ENCODE results near the gene HBG1. TPM values are rescaled to one million over a fixed set of nuclear protein-coding genes. Genes with fewer than 3 reads are reported as not detected.

Gene HBG1
- total RNA-seq, 2 donors from 2014 or later, result not detected

DNA sequence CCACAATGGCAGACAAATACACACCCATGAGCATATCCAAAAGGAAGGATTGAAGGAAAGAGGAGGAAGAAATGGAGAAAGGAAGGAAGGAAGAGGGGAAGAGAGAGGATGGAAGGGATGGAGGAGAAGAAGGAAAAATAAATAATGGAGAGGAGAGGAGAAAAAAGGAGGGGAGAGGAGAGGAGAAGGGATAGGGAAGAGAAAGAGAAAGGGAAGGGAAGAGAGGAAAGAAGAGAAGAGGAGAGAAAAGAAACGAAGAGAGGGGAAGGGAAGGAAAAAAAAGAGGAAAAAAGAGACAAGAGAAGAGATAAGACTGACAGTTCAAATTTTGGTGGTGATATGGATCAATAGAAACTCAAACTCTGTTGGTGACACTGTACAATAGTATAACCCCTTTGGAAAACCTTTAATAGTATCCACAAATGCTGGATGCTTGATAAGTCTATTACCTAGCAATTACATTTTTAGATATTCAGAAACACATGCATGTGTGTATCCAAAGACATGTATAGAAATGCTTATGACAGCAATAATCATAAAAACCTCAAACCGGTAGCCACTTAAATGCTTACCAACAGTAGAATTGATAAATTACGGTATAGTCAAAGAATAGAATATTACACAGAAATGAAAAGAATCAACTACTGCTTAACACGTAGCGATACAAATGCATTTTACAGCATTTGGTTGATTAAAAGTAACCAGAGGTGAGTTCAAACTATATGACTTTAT, 14.1 kb downstream of the HBG1 start:
- Mint-ChIP-seq H3K36me3 (ENCODE audit: low read depth) (no peaks in the 10 kb centered on the region), H3K27me3 (peaks cover 16% of the 10 kb centered on the region), H3K4me3 (no peak overlapping the region), H3K27ac (no peak overlapping the region), H3K4me1 (peaks cover 5% of the 10 kb centered on the region)
- no peak for DNase-seq
- no peak for ATAC-seq
- H3K9me3 ChIP-seq (ENCODE audit: control insufficient read depth, low read length, poor library complexity, severe bottlenecking), result no peaks in the 10 kb centered on the region

DNA sequence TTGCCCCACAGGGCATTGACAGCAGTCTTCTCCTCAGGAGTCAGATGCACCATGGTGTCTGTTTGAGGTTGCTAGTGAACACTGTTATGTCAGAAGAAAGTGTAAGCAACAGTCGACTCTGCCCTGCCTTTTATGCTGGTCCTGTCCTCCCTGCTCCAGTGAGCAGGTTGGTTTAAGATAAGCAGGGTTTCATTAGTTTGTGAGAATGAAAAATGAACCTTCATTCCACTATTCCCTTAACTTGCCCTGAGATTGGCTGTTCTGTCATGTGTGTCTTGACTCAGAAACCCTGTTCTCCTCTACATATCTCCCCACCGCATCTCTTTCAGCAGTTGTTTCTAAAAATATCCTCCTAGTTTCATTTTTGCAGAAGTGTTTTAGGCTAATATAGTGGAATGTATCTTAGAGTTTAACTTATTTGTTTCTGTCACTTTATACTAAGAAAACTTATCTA, 15.2 kb downstream of the HBG1 start, which contains the start of gene HBD:
HBD (minus strand) TSS at position 103 of the 454 bp plus-strand sequence; CDS start at position 53, 50 bp downstream.
- ATAC-seq, result no peak

DNA sequence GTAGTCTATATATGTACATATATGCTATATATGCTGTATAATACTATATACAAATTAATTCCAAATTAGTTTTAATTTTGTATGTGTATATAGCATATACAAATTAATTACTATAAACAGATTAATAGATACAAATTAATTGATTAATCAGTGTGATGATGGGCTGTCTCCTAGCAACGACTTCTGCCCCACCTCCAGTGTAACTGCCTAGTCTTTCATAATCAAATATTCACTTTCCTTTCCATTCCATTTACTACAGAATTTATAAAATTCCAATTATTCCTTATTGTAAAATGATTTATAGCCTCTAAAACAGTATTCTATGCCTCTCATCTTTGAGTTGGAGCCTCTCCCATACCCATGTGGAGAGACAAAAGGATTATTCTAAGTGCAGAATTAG, 16.4 kb downstream of the HBG1 start:
- ATAC-seq (no peak), DNase-seq (no peak)
- no peak overlapping the region for H3K4me3 Mint-ChIP-seq
- H3K27ac Mint-ChIP-seq, result no peak overlapping the region
- no peaks in the 10 kb centered on the region for H3K36me3 Mint-ChIP-seq (ENCODE audit: low read depth)
- no peaks in the 10 kb centered on the region for H3K9me3 ChIP-seq (ENCODE audit: control insufficient read depth, low read length, poor library complexity, severe bottlenecking)
- peaks cover 5% of the 10 kb centered on the region for H3K4me1 Mint-ChIP-seq
- peaks cover 18% of the 10 kb centered on the region for H3K27me3 Mint-ChIP-seq

More for the DNA sequence above, 15.2 kb downstream of the HBG1 start, which contains the start of gene HBD:
- H3K27ac Mint-ChIP-seq, result no peak within 1 kb of the TSS
- H3K4me3 Mint-ChIP-seq, result no peak within 1 kb of the TSS
- no peaks in the 10 kb centered on the region for H3K9me3 ChIP-seq (ENCODE audit: control insufficient read depth, low read length, poor library complexity, severe bottlenecking)
- no peak for DNase-seq
- peaks cover 5% of the 10 kb centered on the region for H3K4me1 Mint-ChIP-seq
- no peaks in the 10 kb centered on the region for H3K36me3 Mint-ChIP-seq (ENCODE audit: low read depth)
- H3K27me3 Mint-ChIP-seq, result peaks cover 18% of the 10 kb centered on the region

DNA sequence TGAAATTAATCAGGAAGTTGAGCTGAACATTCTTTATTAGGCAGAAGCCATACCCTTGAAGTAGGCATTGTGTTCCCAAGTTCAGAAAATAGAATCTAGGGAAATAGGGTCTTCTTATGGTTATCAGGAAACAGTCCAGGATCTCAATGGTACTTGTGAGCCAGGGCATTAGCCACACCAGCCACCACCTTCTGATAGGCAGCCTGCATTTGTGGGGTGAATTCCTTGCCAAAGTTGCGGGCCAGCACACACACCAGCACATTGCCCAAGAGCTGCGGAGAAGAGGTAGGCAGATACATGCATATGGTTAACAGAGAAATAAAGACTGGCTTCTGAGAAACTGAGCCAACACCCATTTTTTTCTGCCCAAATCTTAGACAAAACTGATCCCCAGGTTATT, 16.8 kb downstream of the HBG1 start:
- ATAC-seq (no peak), DNase-seq (no peak)
- Mint-ChIP-seq H3K27ac (no peak overlapping the region), H3K36me3 (ENCODE audit: low read depth) (no peaks in the 10 kb centered on the region), H3K4me3 (no peak overlapping the region), H3K27me3 (peaks cover 23% of the 10 kb centered on the region), H3K4me1 (peaks cover 5% of the 10 kb centered on the region)
- no peaks in the 10 kb centered on the region for H3K9me3 ChIP-seq (ENCODE audit: control insufficient read depth, low read length, poor library complexity, severe bottlenecking)

DNA sequence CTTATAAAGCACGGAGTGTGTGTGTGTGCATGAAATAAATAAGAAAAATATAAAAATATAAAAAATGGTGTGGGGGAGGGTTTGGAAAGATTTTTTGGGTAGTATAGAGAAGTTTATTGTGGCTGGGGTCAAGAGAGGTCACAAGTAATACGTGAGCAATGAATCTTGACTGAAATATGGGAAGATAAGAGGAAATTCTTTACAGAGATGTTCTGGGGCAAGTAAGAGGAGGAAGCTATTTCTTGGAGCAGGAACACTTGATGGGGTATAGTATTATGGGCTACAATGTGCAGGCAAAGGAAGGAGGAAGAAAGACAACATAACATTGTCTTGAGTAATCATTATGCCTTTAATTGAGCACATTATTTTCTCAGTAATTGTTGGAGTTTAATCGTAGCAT, 17.5 kb downstream of the HBG1 start:
- H3K27ac Mint-ChIP-seq, result no peak overlapping the region
- peaks cover 24% of the 10 kb centered on the region for H3K27me3 Mint-ChIP-seq
- no peak for ATAC-seq
- DNase-seq, result no peak
- H3K4me1 Mint-ChIP-seq, result peaks cover 5% of the 10 kb centered on the region
- H3K4me3 Mint-ChIP-seq, result no peak overlapping the region
- H3K36me3 Mint-ChIP-seq (ENCODE audit: low read depth), result no peaks in the 10 kb centered on the region
- H3K9me3 ChIP-seq (ENCODE audit: control insufficient read depth, low read length, poor library complexity, severe bottlenecking), result no peaks in the 10 kb centered on the region

DNA sequence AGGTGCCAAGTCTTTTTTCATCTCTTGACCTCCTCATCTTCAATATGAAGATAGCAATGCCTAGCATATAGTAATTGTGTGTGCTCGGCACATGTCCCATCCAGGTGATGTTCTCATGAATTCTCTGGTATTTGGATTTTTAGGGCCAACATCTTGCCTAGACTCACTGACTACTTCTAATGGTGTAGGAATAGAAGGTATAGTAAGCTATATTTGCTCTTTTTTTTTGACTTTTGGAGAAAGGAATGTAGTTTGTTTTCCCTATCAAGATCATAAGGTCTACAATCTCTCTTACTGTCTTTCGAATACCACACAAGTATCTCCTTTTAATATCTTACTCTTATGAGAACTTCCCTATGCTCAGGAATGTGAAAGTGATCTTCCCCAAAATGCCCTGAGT, 18.5 kb downstream of the HBG1 start:
- peaks cover 5% of the 10 kb centered on the region for H3K4me1 Mint-ChIP-seq
- peaks cover 20% of the 10 kb centered on the region for H3K27me3 Mint-ChIP-seq
- no peaks in the 10 kb centered on the region for H3K9me3 ChIP-seq (ENCODE audit: control insufficient read depth, low read length, poor library complexity, severe bottlenecking)
- H3K36me3 Mint-ChIP-seq (ENCODE audit: low read depth), result no peaks in the 10 kb centered on the region
- no peak for DNase-seq
- H3K27ac Mint-ChIP-seq, result no peak overlapping the region
- H3K4me3 Mint-ChIP-seq, result no peak overlapping the region
- no peak for ATAC-seq

DNA sequence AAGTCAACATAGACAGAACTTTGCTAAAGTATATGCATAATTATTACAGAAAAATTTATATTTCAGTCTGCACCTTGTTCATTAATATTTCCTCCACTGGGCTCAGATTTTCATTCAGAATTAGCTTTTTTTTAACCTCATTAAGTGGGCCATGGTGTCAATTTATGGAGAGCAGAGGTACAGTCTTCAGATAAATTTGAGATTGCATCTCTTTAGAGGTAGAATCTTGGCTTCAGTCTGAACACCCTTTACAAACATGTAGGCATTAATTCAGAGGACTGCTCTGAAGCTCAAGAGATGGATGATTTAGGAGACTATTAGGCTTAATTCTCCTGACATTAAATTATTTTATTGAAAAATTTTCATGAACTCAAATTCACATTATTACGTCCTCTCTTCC, 19.4 kb downstream of the HBG1 start:
- DNase-seq, result no peak

DNA sequence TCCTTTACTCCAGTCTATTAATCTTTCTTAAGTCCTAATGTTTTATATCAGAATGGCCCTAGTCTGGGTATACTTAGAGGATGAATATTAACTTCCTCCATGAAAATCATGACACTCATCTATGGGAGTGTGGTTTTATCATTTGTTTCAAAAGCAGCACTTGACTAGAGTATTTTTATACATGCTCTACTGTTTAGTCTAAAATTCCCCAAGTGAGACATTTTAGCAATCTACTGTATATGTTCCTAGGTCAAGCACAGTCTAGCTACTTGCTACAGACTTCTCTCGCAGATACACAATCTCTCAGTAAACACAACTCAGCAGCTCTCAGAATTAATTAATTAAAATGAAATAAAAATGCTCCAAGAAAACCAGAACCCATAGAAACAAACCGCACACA, 19.9 kb downstream of the HBG1 start:
- no peak for ATAC-seq
- Mint-ChIP-seq H3K4me1 (peaks cover 5% of the 10 kb centered on the region), H3K36me3 (ENCODE audit: low read depth) (no peaks in the 10 kb centered on the region), H3K27ac (no peak overlapping the region), H3K27me3 (peaks cover 15% of the 10 kb centered on the region), H3K4me3 (no peak overlapping the region)
- no peaks in the 10 kb centered on the region for H3K9me3 ChIP-seq (ENCODE audit: control insufficient read depth, low read length, poor library complexity, severe bottlenecking)
- no peak for DNase-seq

More for the DNA sequence above, 19.4 kb downstream of the HBG1 start:
- Mint-ChIP-seq H3K36me3 (ENCODE audit: low read depth) (no peaks in the 10 kb centered on the region), H3K27ac (no peak overlapping the region), H3K4me3 (no peak overlapping the region), H3K4me1 (peaks cover 5% of the 10 kb centered on the region), H3K27me3 (peaks cover 15% of the 10 kb centered on the region)
- H3K9me3 ChIP-seq (ENCODE audit: control insufficient read depth, low read length, poor library complexity, severe bottlenecking), result no peaks in the 10 kb centered on the region
- ATAC-seq, result no peak

DNA sequence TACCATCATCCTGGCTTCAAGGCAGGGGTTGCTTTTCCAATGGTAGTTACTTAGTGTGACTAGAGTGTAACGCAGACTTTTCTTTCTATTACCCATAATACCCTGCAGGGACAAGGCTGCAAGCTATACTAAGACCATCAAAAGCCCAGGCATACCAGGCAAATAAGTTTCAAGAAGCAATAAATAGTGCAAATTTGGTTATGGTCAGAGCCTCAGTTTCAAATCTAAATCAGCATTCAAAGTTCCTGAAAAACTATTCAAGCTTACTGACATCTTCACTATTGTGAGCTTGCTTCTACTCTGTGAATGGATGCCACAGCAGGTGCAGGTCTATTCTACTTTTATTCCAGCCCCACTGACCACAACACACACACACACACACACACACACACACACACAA, 20.3 kb downstream of the HBG1 start:
- Mint-ChIP-seq H3K4me1 (peaks cover 2% of the 10 kb centered on the region), H3K27ac (no peak overlapping the region), H3K36me3 (ENCODE audit: low read depth) (no peaks in the 10 kb centered on the region), H3K4me3 (no peak overlapping the region), H3K27me3 (peaks cover 15% of the 10 kb centered on the region)
- H3K9me3 ChIP-seq (ENCODE audit: control insufficient read depth, low read length, poor library complexity, severe bottlenecking), result no peaks in the 10 kb centered on the region
- no peak for ATAC-seq
- no peak for DNase-seq

DNA sequence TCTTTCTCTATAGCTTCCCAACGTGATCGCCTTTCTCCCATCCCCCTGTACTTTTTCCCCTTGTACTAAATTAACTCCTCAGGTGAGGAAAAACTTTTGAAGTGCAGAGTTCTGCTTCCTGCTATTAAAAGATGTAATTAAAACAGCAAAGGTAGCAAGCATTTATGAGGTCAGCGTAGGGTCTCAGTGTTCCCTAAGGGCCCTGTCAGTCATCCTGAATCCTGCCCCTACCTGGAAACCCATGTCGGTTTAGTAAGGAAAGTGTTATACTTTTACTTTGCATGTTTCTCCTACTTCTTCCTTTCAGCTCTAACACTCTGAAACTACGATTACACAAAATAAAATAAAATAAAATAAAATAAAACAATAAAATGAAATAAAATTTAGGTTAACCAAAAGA, 21.5 kb downstream of the HBG1 start:
- ATAC-seq (no peak), DNase-seq (no peak)
- Mint-ChIP-seq H3K27me3 (peaks cover 15% of the 10 kb centered on the region), H3K27ac (no peak overlapping the region), H3K4me1 (no peaks in the 10 kb centered on the region), H3K36me3 (ENCODE audit: low read depth) (no peaks in the 10 kb centered on the region), H3K4me3 (no peak overlapping the region)
- no peaks in the 10 kb centered on the region for H3K9me3 ChIP-seq (ENCODE audit: control insufficient read depth, low read length, poor library complexity, severe bottlenecking)

DNA sequence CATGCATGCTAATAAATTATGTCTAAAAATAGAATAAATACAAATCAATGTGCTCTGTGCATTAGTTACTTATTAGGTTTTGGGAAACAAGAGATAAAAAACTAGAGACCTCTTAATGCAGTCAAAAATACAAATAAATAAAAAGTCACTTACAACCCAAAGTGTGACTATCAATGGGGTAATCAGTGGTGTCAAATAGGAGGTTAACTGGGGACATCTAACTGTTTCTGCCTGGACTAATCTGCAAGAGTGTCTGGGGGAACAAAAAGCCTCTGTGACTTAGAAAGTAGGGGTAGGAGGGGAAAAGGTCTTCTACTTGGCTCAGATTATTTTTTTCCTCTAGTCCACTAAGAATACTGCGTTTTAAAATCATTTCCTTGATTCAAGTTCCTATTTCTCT, 22.0 kb downstream of the HBG1 start:
- ATAC-seq, result no peak
- no peak overlapping the region for H3K4me3 Mint-ChIP-seq
- no peak overlapping the region for H3K27ac Mint-ChIP-seq
- no peaks in the 10 kb centered on the region for H3K4me1 Mint-ChIP-seq
- peaks cover 15% of the 10 kb centered on the region for H3K27me3 Mint-ChIP-seq
- no peaks in the 10 kb centered on the region for H3K36me3 Mint-ChIP-seq (ENCODE audit: low read depth)
- no peaks in the 10 kb centered on the region for H3K9me3 ChIP-seq (ENCODE audit: control insufficient read depth, low read length, poor library complexity, severe bottlenecking)
- no peak for DNase-seq

DNA sequence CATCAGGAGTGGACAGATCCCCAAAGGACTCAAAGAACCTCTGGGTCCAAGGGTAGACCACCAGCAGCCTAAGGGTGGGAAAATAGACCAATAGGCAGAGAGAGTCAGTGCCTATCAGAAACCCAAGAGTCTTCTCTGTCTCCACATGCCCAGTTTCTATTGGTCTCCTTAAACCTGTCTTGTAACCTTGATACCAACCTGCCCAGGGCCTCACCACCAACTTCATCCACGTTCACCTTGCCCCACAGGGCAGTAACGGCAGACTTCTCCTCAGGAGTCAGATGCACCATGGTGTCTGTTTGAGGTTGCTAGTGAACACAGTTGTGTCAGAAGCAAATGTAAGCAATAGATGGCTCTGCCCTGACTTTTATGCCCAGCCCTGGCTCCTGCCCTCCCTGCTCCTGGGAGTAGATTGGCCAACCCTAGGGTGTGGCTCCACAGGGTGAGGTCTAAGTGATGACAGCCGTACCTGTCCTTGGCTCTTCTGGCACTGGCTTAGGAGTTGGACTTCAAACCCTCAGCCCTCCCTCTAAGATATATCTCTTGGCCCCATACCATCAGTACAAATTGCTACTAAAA, 22.8 kb downstream of the HBG1 start, which contains the start of gene HBB:
HBB (minus strand) TSS at position 340 of the 579 bp plus-strand sequence; CDS start at position 290, 50 bp downstream.
- Mint-ChIP-seq H3K4me3 (no peak within 1 kb of the TSS), H3K27ac (no peak within 1 kb of the TSS), H3K27me3 (peaks cover 15% of the 10 kb centered on the region), H3K36me3 (ENCODE audit: low read depth) (no peaks in the 10 kb centered on the region), H3K4me1 (no peaks in the 10 kb centered on the region)
- ATAC-seq, result no peak
- H3K9me3 ChIP-seq (ENCODE audit: control insufficient read depth, low read length, poor library complexity, severe bottlenecking), result no peaks in the 10 kb centered on the region
- DNase-seq, result no peak

DNA sequence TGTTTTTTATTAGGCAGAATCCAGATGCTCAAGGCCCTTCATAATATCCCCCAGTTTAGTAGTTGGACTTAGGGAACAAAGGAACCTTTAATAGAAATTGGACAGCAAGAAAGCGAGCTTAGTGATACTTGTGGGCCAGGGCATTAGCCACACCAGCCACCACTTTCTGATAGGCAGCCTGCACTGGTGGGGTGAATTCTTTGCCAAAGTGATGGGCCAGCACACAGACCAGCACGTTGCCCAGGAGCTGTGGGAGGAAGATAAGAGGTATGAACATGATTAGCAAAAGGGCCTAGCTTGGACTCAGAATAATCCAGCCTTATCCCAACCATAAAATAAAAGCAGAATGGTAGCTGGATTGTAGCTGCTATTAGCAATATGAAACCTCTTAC, 24.2 kb downstream of the HBG1 start:
- no peak overlapping the region for H3K4me3 Mint-ChIP-seq
- peaks cover 8% of the 10 kb centered on the region for H3K27me3 Mint-ChIP-seq
- H3K4me1 Mint-ChIP-seq, result no peaks in the 10 kb centered on the region
- H3K9me3 ChIP-seq (ENCODE audit: control insufficient read depth, low read length, poor library complexity, severe bottlenecking), result no peaks in the 10 kb centered on the region
- DNase-seq (no peak), ATAC-seq (no peak)
- H3K36me3 Mint-ChIP-seq (ENCODE audit: low read depth), result no peaks in the 10 kb centered on the region
- H3K27ac Mint-ChIP-seq, result no peak overlapping the region

All from T-helper 17 cell (primary cell).